ENCODE results near the gene MAPRE2.

DNA sequence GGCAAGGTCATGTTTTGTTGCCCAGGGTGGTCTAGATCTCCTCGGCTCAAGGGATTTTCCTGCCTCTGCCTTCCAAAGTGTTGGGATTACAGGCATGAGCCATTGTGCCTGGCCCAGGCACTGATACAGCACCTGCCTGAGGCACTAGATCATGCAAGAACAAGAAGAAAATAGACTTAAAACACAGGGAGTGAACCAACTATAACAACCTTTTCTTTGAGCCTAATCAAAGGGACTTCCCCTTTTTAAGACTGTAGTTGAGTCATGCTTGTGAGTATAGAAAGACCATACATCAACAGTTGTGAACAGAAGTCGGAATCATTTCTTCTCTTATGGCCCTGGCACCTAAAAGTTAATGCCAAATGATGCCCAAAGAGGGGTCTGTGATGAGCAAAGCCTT, 47.9 kb upstream of the MAPRE2 start:
- TF ChIP-seq, protein P1, sequence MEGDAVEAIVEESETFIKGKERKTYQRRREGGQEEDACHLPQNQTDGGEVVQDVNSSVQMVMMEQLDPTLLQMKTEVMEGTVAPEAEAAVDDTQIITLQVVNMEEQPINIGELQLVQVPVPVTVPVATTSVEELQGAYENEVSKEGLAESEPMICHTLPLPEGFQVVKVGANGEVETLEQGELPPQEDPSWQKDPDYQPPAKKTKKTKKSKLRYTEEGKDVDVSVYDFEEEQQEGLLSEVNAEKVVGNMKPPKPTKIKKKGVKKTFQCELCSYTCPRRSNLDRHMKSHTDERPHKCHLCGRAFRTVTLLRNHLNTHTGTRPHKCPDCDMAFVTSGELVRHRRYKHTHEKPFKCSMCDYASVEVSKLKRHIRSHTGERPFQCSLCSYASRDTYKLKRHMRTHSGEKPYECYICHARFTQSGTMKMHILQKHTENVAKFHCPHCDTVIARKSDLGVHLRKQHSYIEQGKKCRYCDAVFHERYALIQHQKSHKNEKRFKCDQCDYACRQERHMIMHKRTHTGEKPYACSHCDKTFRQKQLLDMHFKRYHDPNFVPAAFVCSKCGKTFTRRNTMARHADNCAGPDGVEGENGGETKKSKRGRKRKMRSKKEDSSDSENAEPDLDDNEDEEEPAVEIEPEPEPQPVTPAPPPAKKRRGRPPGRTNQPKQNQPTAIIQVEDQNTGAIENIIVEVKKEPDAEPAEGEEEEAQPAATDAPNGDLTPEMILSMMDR (conservative IDR thresholded peaks at IDR 0.05 in 1 of 2, IDR thresholded peaks at IDR 0.05 in 1 of 2; ENCODE audit: low read depth in 1 of 2, low read length in 2 of 2): no peak
- no peak for TF ChIP-seq EZH2 (IDR thresholded peaks at IDR 0.05; ENCODE audit: low read length, missing control alignments)
